ENCODE measurements around the gene BABAM2. TPM values are rescaled to one million over a fixed set of nuclear protein-coding genes. Genes with fewer than 3 reads are reported as not detected.

Gene BABAM2
- total RNA-seq, 1 experiment from 2014 or later, result 27.1 TPM

- H3K27ac Mint-ChIP-seq, result no peak overlapping the region
- Histone ChIP-seq H4K5ac (ENCODE audit: insufficient read length, low read depth, low read length) (no peak overlapping the region), H3K27ac (ENCODE audit: insufficient read length, low read depth, low read length) (no peak overlapping the region), H2BK12ac (ENCODE audit: insufficient read length, low read depth, low read length) (no peak overlapping the region), H2AK5ac (ENCODE audit: insufficient read length, low read length) (no peak overlapping the region), H3K9ac (ENCODE audit: extremely low read depth, insufficient read length, low read length) (no peak overlapping the region), H2AFZ (ENCODE audit: low read length) (no peak overlapping the region), H3K79me2 (ENCODE audit: insufficient read depth, low read length) (no peaks in the 10 kb centered on the region), H2BK20ac (ENCODE audit: low read depth, low read length, poor library complexity, severe bottlenecking) (no peak overlapping the region), H3T11ph (ENCODE audit: low read length) (no peak overlapping the region), H3K14ac (ENCODE audit: insufficient read depth, low read length) (no peak overlapping the region), H4K8ac (replicated peaks; ENCODE audit: insufficient read length, low read depth, low read length) (no peak overlapping the region), H2BK120ac (ENCODE audit: low read depth, low read length, poor library complexity, severe bottlenecking) (no peak overlapping the region), H4K91ac (ENCODE audit: insufficient read length, low read depth, low read length) (no peak overlapping the region), H3K27me3 (ENCODE audit: insufficient read depth, low read length) (no peaks in the 10 kb centered on the region), H3K4me1 (ENCODE audit: insufficient read depth, low read length) (no peaks in the 10 kb centered on the region), H3K23ac (ENCODE audit: insufficient read length, low read depth, low read length) (no peak overlapping the region), H3K56ac (ENCODE audit: insufficient read length, low read depth, low read length) (no peak overlapping the region), H2BK5ac (ENCODE audit: insufficient read length, low read length) (no peak overlapping the region), H4K20me1 (ENCODE audit: control insufficient read depth, insufficient read depth, insufficient read length) (no peaks in the 10 kb centered on the region), H3K9me3 (ENCODE audit: control insufficient read depth, low read depth, low read length) (no peaks in the 10 kb centered on the region), H3K23me2 (ENCODE audit: insufficient read length, low read depth, low read length, poor library complexity, severe bottlenecking) (no peaks in the 10 kb centered on the region), H3K18ac (ENCODE audit: insufficient read length, low read depth, low read length) (no peak overlapping the region), H3K79me1 (ENCODE audit: insufficient read depth, low read depth, low read length, poor library complexity, severe bottlenecking) (no peaks in the 10 kb centered on the region), H3K4me2 (ENCODE audit: insufficient read depth, insufficient read length, low read length) (no peak overlapping the region), H2BK15ac (ENCODE audit: low read depth, low read length) (no peak overlapping the region), H3K4ac (ENCODE audit: low read depth, low read length) (no peak overlapping the region)
- peaks cover 5 to 19% of the 10 kb centered on the region in 2 experiments; a peak in 3 of 4 replicates for H3K4me1 Mint-ChIP-seq
- H3K36me3 Mint-ChIP-seq (ENCODE audit: insufficient read depth in 1 of 3, low read depth in 3 of 3), result no peaks in the 10 kb centered on the region
- no peak overlapping the region; a peak in 1 of 5 replicates for H3K4me3 Mint-ChIP-seq
- no peaks in the 10 kb centered on the region for H3K9me3 Mint-ChIP-seq
- DNase-seq, result no peak
- H3K27me3 Mint-ChIP-seq (ENCODE audit: low read depth), result no peaks in the 10 kb centered on the region; the same call in 1 of the 2 replicates
- 100% methylated on average over 1 of the region's 11 CpGs for WGBS (ENCODE audit: extremely low coverage, insufficient read length, low lambda C conversion rate)
- no peak for TF ChIP-seq CTCF (conservative IDR thresholded peaks at IDR 0.05)
Measured at GRCh38 chr2:28348921-28349320, 458.4 kb downstream of the BABAM2 start.

Measured in H9 (cell line).